HK-2 (cell line): Measurements from ENCODE around the gene TRIM29.
"Not testable (repeated sequence)": the region's sequence is repeated elsewhere in the genome, so short reads cannot be mapped to it uniquely, and the experiment has no call there.

Experiments used
- DNase-seq: peaks from one replicate; pipeline ENCODE4 v3.0.0-alpha.2; 2018; ENCODE audit not compliant: unreplicated experiment

Gene TRIM29

GRCh38 chr11:120172054-120172911 is 34.4 kb upstream of the TRIM29 start:
- DNase-seq = peak; percentile 42

- no peak for DNase-seq
Observed at GRCh38 chr11:120170741-120171261, 32.9 kb upstream of the TRIM29 start.

- no peak for DNase-seq
Observed at GRCh38 chr11:120169981-120170698, 32.2 kb upstream of the TRIM29 start.

- DNase-seq = peak; percentile 59
Observed at GRCh38 chr11:120168960-120169681, 31.2 kb upstream of the TRIM29 start.

- DNase-seq = no peak
Observed at GRCh38 chr11:120168108-120168959, 30.4 kb upstream of the TRIM29 start.

GRCh38 chr11:120167659-120168058 is 29.7 kb upstream of the TRIM29 start:
- DNase-seq = no peak

GRCh38 chr11:120160436-120160835 is 22.5 kb upstream of the TRIM29 start:
- DNase-seq = no peak

GRCh38 chr11:120153221-120153620 is 15.3 kb upstream of the TRIM29 start:
- no peak for DNase-seq

GRCh38 chr11:120151536-120151935 is 13.6 kb upstream of the TRIM29 start:
- DNase-seq = no peak

GRCh38 chr11:120149246-120149645 is 11.3 kb upstream of the TRIM29 start:
- no peak for DNase-seq

GRCh38 chr11:120147950-120148270 is 10.0 kb upstream of the TRIM29 start:
- DNase-seq = no peak

- no peak for DNase-seq
Observed at GRCh38 chr11:120147094-120147949, 9.4 kb upstream of the TRIM29 start.

- no peak for DNase-seq
Observed at GRCh38 chr11:120146413-120147093, 8.6 kb upstream of the TRIM29 start.

- DNase-seq = no peak
Observed at GRCh38 chr11:120144501-120144900, 6.6 kb upstream of the TRIM29 start.

- not testable (repeated sequence) for DNase-seq
Observed at GRCh38 chr11:120143472-120143871, 5.6 kb upstream of the TRIM29 start.

GRCh38 chr11:120142441-120143100 is 4.7 kb upstream of the TRIM29 start:
- no peak for DNase-seq

- DNase-seq = no peak
Observed at GRCh38 chr11:120141768-120142423, 4.0 kb upstream of the TRIM29 start.

GRCh38 chr11:120141113-120141767 is 3.3 kb upstream of the TRIM29 start:
- no peak for DNase-seq
